Body of pancreas (tissue), 4 donors: ENCODE results near the gene HTR3A. TPM values are rescaled to one million over a fixed set of nuclear protein-coding genes. Genes with fewer than 3 reads are reported as not detected.

Experiments
- ATAC-seq: fragments of 150-250 bp; one replicate; pipeline ENCODE4 v1.9.1; 2016
- DNase-seq, 4 donors: peaks; one replicate each; pipeline ENCODE4 v3.0.0-alpha.2; 2019
- H3K27ac ChIP-seq, 4 donors: fragments of 200-600 bp; sonication (generic); 1 replicate in 3 of 4; 2 replicates in 1 of 4; pipeline versions ENCODE4 v1.5.1 to v1.6.1; 2016 to 2019; ENCODE audit warnings: mild to moderate bottlenecking in 1 of 4, mixed read lengths in 1 of 4, moderate library complexity in 1 of 4
- H3K27me3 ChIP-seq, 2 donors: fragments of 200-600 bp; sonication (generic); one replicate each; pipeline ENCODE4 v1.6.0; 2016; ENCODE audit warnings: mild to moderate bottlenecking in 1 of 2
- H3K36me3 ChIP-seq, 2 donors: fragments of 200-600 bp; sonication (generic); replicated peaks in 1 of 2; 2 replicates each; pipeline ENCODE4 v1.5.1; 2016; ENCODE audit warnings: low read depth in 2 of 2; ENCODE audit not compliant: insufficient read depth in 1 of 2
- H3K4me1 ChIP-seq: fragments of 200-600 bp; sonication (generic); one replicate; pipeline ENCODE4 v1.6.0; 2016
- H3K4me3 ChIP-seq, 2 donors: fragments of 200-600 bp; sonication (generic); 1 replicate in 1 of 2; 2 replicates in 1 of 2; pipeline ENCODE4 v1.5.1; 2016 to 2019
- H3K9me3 ChIP-seq, 3 donors: fragments of 200-600 bp; sonication (generic); 1 replicate in 2 of 3; 2 replicates in 1 of 3; pipeline ENCODE4 v1.5.1; 2016
- CTCF ChIP-seq, 7 experiments: fragments of 450-650 bp in 4 of 7; fragments of 200-600 bp in 3 of 7; sonication (generic) in 3 of 7; IDR thresholded peaks; one replicate each; pipeline ENCODE4 v1.5.1; 2016 to 2019; ENCODE audit warnings: antibody characterized with exemption in 7 of 7
- POLR2A ChIP-seq, 3 donors: fragments of 450-650 bp; IDR thresholded peaks; one replicate each; pipeline ENCODE4 v1.6.1; 2016; ENCODE audit warnings: antibody characterized with exemption in 3 of 3, mild to moderate bottlenecking in 2 of 3
- WGBS, 2 donors: methylation state at CpG; one replicate each; pipeline ENCODE4 v1.1.5; 2017; 5-methylcytosine and 5-hydroxymethylcytosine counted together
- intact Hi-C: fragments of 100-400 bp; cut with DNase I; formaldehyde crosslinking; loops from one replicate; pipeline ENCODE4 v1.15.1; 2023
- total RNA-seq, 2 donors: library from RNA; depleted of rRNA; stranded (reverse); fragments of >200 nt; gene quantifications; one replicate each; pipeline ENCODE4 v1.1.0, GENCODE V29; 2016

The HTR3A gene
- total RNA-seq, 2 donors from 2014 or later, result 0.33 to 1.0 TPM

- intact Hi-C loops, result no loop called here
- no peaks in the 10 kb centered on the region for H3K36me3 ChIP-seq
- no peaks in the 10 kb centered on the region for H3K4me1 ChIP-seq
- DNase-seq, result no peak
- no peak overlapping the region for H3K4me3 ChIP-seq
- no peak overlapping the region for H3K27ac ChIP-seq
- no peaks in the 10 kb centered on the region for H3K27me3 ChIP-seq
- H3K9me3 ChIP-seq, result no peaks in the 10 kb centered on the region
- WGBS, 2 donors, result 53 to 75% methylated on average over 4 of the region's 4 CpGs
- no peak for ATAC-seq
- TF ChIP-seq CTCF (IDR thresholded peaks at IDR 0.05) (no peak), POLR2A (IDR thresholded peaks at IDR 0.05) (no peak)
These were observed 26.9 kb upstream of the HTR3A start for GRCh38 chr11:113947994-113948393.

GRCh38 chr11:113949891-113950290 lies 25.0 kb upstream of the HTR3A start:
- 62 to 67% methylated on average over 4 of the region's 4 CpGs for WGBS, 2 donors
- Histone ChIP-seq H3K4me3 (no peak overlapping the region), H3K27ac (no peak overlapping the region), H3K27me3 (no peaks in the 10 kb centered on the region), H3K36me3 (no peaks in the 10 kb centered on the region), H3K4me1 (no peaks in the 10 kb centered on the region), H3K9me3 (no peaks in the 10 kb centered on the region)
- no peak for DNase-seq
- intact Hi-C loops, result no loop called here
- TF ChIP-seq CTCF (IDR thresholded peaks at IDR 0.05), result no peak
- TF ChIP-seq POLR2A (IDR thresholded peaks at IDR 0.05), result no peak
- no peak for ATAC-seq

GRCh38 chr11:113951537-113951936 lies 23.4 kb upstream of the HTR3A start:
- Histone ChIP-seq H3K4me1 (no peaks in the 10 kb centered on the region), H3K27me3 (no peaks in the 10 kb centered on the region), H3K9me3 (no peaks in the 10 kb centered on the region), H3K4me3 (no peak overlapping the region), H3K27ac (no peak overlapping the region), H3K36me3 (no peaks in the 10 kb centered on the region)
- 39 to 52% methylated on average over 5 of the region's 5 CpGs for WGBS, 2 donors
- ATAC-seq (no peak), DNase-seq (no peak)
- intact Hi-C loops, result no loop called here
- TF ChIP-seq POLR2A (IDR thresholded peaks at IDR 0.05) (no peak), CTCF (IDR thresholded peaks at IDR 0.05) (no peak)

GRCh38 chr11:113952070-113952469 lies 22.8 kb upstream of the HTR3A start:
- WGBS, 2 donors, result 54 to 60% methylated on average over 10 of the region's 10 CpGs
- no peaks in the 10 kb centered on the region for H3K36me3 ChIP-seq
- ATAC-seq, result no peak
- H3K27me3 ChIP-seq, result no peaks in the 10 kb centered on the region
- intact Hi-C loops, result no loop called here
- H3K4me3 ChIP-seq, result no peak overlapping the region
- no peaks in the 10 kb centered on the region for H3K4me1 ChIP-seq
- no peak for DNase-seq
- H3K9me3 ChIP-seq, result no peaks in the 10 kb centered on the region
- TF ChIP-seq POLR2A (IDR thresholded peaks at IDR 0.05) (no peak), CTCF (IDR thresholded peaks at IDR 0.05) (no peak)
- H3K27ac ChIP-seq, result no peak overlapping the region

GRCh38 chr11:113952588-113952987 lies 22.3 kb upstream of the HTR3A start:
- TF ChIP-seq CTCF (IDR thresholded peaks at IDR 0.05) (no peak), POLR2A (IDR thresholded peaks at IDR 0.05) (no peak)
- DNase-seq (peak in 1 of 4 donors; percentile 30), ATAC-seq (no peak)
- H3K27me3 ChIP-seq, result no peaks in the 10 kb centered on the region
- no peak overlapping the region for H3K27ac ChIP-seq
- 57 to 76% methylated on average over 10 of the region's 10 CpGs for WGBS, 2 donors
- H3K9me3 ChIP-seq, result no peaks in the 10 kb centered on the region
- intact Hi-C loops, result no loop called here
- H3K36me3 ChIP-seq, result no peaks in the 10 kb centered on the region
- no peaks in the 10 kb centered on the region for H3K4me1 ChIP-seq
- no peak overlapping the region for H3K4me3 ChIP-seq
